SK-N-SH (cell line): ENCODE measurements around the gene STOML2. TPM values are rescaled to one million over a fixed set of nuclear protein-coding genes. Genes with fewer than 3 reads are reported as not detected.
A peak's percentile ranks its signal among the peaks of the same experiment; 100 is the strongest.

Experiments used
- CTCF ChIA-PET: fragments of 300-600, 350-600 bp; formaldehyde crosslinking; extraction: SDS; loops from one replicate; lab custom pipeline; 2021; lab: Yijun Ruan, JAX
- POLR2A ChIA-PET: fragments of 350-600 bp; sonication (Branson Sonifier 250); formaldehyde crosslinking; extraction: SDS; loops from one replicate; lab custom pipeline; 2020; ENCODE audit warnings: antibody characterized with exemption, inconsistent platforms; lab: Yijun Ruan, JAX
- DNase-seq: peaks from one replicate; pipeline ENCODE4 v3.0.0; 2012
- H2AFZ ChIP-seq: fragments of 200-600 bp; sonication (generic); 2 replicates; pipeline ENCODE4 v1.8.1; 2016; ENCODE audit warnings: antibody characterized with exemption, mild to moderate bottlenecking, low read depth
- H3F3A ChIP-seq: fragments of 200-600 bp; sonication (generic); replicated peaks from 2 replicates; pipeline ENCODE3; 2016; ENCODE audit warnings: antibody characterized with exemption, mild to moderate bottlenecking; ENCODE audit not compliant: insufficient read depth
- H3K27ac ChIP-seq, 2 experiments: fragments of 200-500 bp in 1 of 2; fragments of 200-600 bp in 1 of 2; sonication (Bioruptor generic) in 1 of 2; sonication (generic), shearing (Covaris generic) in 1 of 2; 2 replicates each; pipeline versions ENCODE4 v1.5.1 to v1.6.1; 2014 to 2016; ENCODE audit warnings: low read depth in 2 of 2, inconsistent platforms in 1 of 2, low read length in 1 of 2, mild to moderate bottlenecking in 1 of 2, mixed read lengths in 1 of 2
- H3K27me3 ChIP-seq: fragments of 200-600 bp; sonication (generic), shearing (Covaris generic); 2 replicates; pipeline ENCODE4 v1.6.1; 2016; ENCODE audit warnings: mixed run types; ENCODE audit not compliant: insufficient read depth
- H3K36me3 ChIP-seq, 2 experiments: fragments of 200-500 bp in 1 of 2; fragments of 200-600 bp in 1 of 2; sonication (Bioruptor generic) in 1 of 2; sonication (generic) in 1 of 2; replicated peaks in 1 of 2; 2 replicates each; pipeline versions ENCODE3 to v1.5.1; 2014 to 2016; ENCODE audit warnings: low read length in 1 of 2, mild to moderate bottlenecking in 1 of 2; ENCODE audit not compliant: insufficient read depth in 2 of 2, control insufficient read depth in 1 of 2
- H3K4me1 ChIP-seq, 2 experiments: fragments of 200-500 bp in 1 of 2; fragments of 200-600 bp in 1 of 2; sonication (Bioruptor generic) in 1 of 2; sonication (generic), shearing (Covaris generic) in 1 of 2; 2 replicates each; pipeline versions ENCODE4 v1.5.1 to v1.6.1; 2014 to 2016; ENCODE audit warnings: low read depth in 1 of 2, low read length in 1 of 2, mixed run types in 1 of 2; ENCODE audit not compliant: insufficient read depth in 2 of 2, control insufficient read depth in 1 of 2
- H3K4me2 ChIP-seq: fragments of 200-600 bp; sonication (generic), shearing (Covaris generic); 2 replicates; pipeline ENCODE4 v1.6.1; 2017; ENCODE audit warnings: mixed run types
- H3K4me3 ChIP-seq, 2 experiments: fragments of 200-500 bp in 1 of 2; fragments of 200-600 bp in 1 of 2; sonication (Bioruptor generic) in 1 of 2; sonication (generic), shearing (Covaris generic) in 1 of 2; 2 replicates each; pipeline versions ENCODE4 v1.5.1 to v1.8.1; 2014 to 2016; ENCODE audit warnings: low read depth in 2 of 2, inconsistent platforms in 1 of 2, low read length in 1 of 2, mild to moderate bottlenecking in 1 of 2, mixed read lengths in 1 of 2, moderate library complexity in 1 of 2
- H3K79me2 ChIP-seq: fragments of 200-600 bp; sonication (generic); 2 replicates; pipeline ENCODE4 v1.8.1; 2017; ENCODE audit warnings: mild to moderate bottlenecking; ENCODE audit not compliant: insufficient read depth
- H3K9ac ChIP-seq: fragments of 200-600 bp; sonication (generic); 2 replicates; pipeline ENCODE4 v1.6.1; 2017; ENCODE audit warnings: mixed run types
- H3K9me2 ChIP-seq: fragments of 200-600 bp; sonication (generic); 2 replicates; pipeline ENCODE4 v1.6.1; 2017; ENCODE audit warnings: mixed run types
- H3K9me3 ChIP-seq: fragments of 200-600 bp; sonication (generic); 2 replicates; pipeline ENCODE4 v1.6.1; 2017; ENCODE audit warnings: mixed run types, mild to moderate bottlenecking, moderate library complexity
- H4K20me1 ChIP-seq: fragments of 200-600 bp; sonication (generic); 2 replicates; pipeline ENCODE4 v1.6.1; 2017; ENCODE audit warnings: mild to moderate bottlenecking, mixed run types; ENCODE audit not compliant: insufficient read depth
- FOSL2 ChIP-seq: IDR thresholded peaks from 2 replicates; pipeline ENCODE4 v1.4.0; 2012; ENCODE audit warnings: low read depth, mild to moderate bottlenecking, moderate library complexity, borderline replicate concordance
- FOXJ3 ChIP-seq: sonication (generic); formaldehyde crosslinking; IDR thresholded peaks from 2 replicates; pipeline ENCODE4 v1.5.1; 2020; ENCODE audit warnings: mild to moderate bottlenecking, missing genetic modification reagents
- MXI1 ChIP-seq: IDR thresholded peaks from 2 replicates; pipeline ENCODE4 v1.6.1; 2012; ENCODE audit warnings: mild to moderate bottlenecking, low read depth, low read length, improper control_type of control experiment
- PBX3 ChIP-seq: IDR thresholded peaks from 2 replicates; pipeline ENCODE4; 2012
- RAD21 ChIP-seq: IDR thresholded peaks from 2 replicates; pipeline ENCODE4 v1.6.1; 2012; ENCODE audit warnings: mild to moderate bottlenecking, low read length
- RFX5 ChIP-seq: IDR thresholded peaks from 2 replicates; pipeline ENCODE4 v1.6.1; 2012; ENCODE audit warnings: mild to moderate bottlenecking, improper control_type of control experiment, low read length
- SIN3A ChIP-seq: IDR thresholded peaks from 2 replicates; pipeline ENCODE4 v1.6.1; 2012; ENCODE audit warnings: low read depth, mild to moderate bottlenecking, low read length, moderate library complexity, borderline replicate concordance
- TCF12 ChIP-seq: IDR thresholded peaks from 2 replicates; pipeline ENCODE4 v1.4.0; 2012
- USF1 ChIP-seq: IDR thresholded peaks from 2 replicates; pipeline ENCODE4 v1.4.0; 2012; ENCODE audit warnings: low read depth, borderline replicate concordance
- WGBS: methylation state at CpG from one replicate; pipeline ENCODE4 v1.1.6; 2017; ENCODE audit warnings: low lambda C conversion rate; 5-methylcytosine and 5-hydroxymethylcytosine counted together
- polyA plus RNA-seq, 3 experiments: library from polyadenylated mRNA; depleted of rRNA; stranded (reverse); fragments of >200 nt; gene quantifications; 2 replicates each; pipeline ENCODE4 v1.2.3, GENCODE V29; 2012

The STOML2 gene
- polyA plus RNA-seq, 1 of the 3 experiments (the other 2 are of a cell fraction), result 232 TPM

GRCh38 chr9:35112257-35113020, 9.5 kb upstream of the STOML2 start:
- WGBS, result 84% methylated on average over 3 of the region's 3 CpGs
- TF ChIP-seq FOXJ3 (CRISPR knock-in tag), result no peak
- peak; percentile 42; the same call in 1 of the 2 replicates for TF ChIP-seq FOSL2
- no peak overlapping the region for H2AFZ ChIP-seq

GRCh38 chr9:35111001-35111933, 8.3 kb upstream of the STOML2 start:
- peaks cover 65% of the 10 kb centered on the region for H3K79me2 ChIP-seq
- H3K4me2 ChIP-seq, result peak overlapping the region; percentile 99
- peaks cover 19% of the 10 kb centered on the region; the same call in 1 of the 2 replicates for H4K20me1 ChIP-seq
- ChIA-PET CTCF (interaction anchor here (0.8 to 3.2 kb wide), 8 partner anchors 8 to 365 kb away, joined by 3 to 15 read pairs (median 4); partner anchors contain the start of genes PIGO and STOML2), POLR2A (interaction anchor here (1.0 to 2.0 kb wide), 4 partner anchors 8 to 378 kb away, joined by 3 to 14 read pairs (median 8); partner anchors contain the start of genes RUSC2, STOML2, UNC13B and VCP)
- H3K27ac ChIP-seq, result peak overlapping the region; percentile 75 to 97
- peaks cover 20 to 27% of the 10 kb centered on the region in 2 experiments for H3K36me3 ChIP-seq
- peaks cover 35% of the 10 kb centered on the region for H3F3A ChIP-seq
- 2% methylated on average over 20 of the region's 57 CpGs for WGBS
- peaks cover 35 to 42% of the 10 kb centered on the region in 2 experiments for H3K4me1 ChIP-seq
- peak overlapping the region; percentile 90 for H3K9ac ChIP-seq
- peak; percentile 96 for DNase-seq
- peak overlapping the region; percentile 92 to 95 for H3K4me3 ChIP-seq
- H3K9me2 ChIP-seq, result no peaks in the 10 kb centered on the region
- TF ChIP-seq RAD21, result no peak
- TF ChIP-seq MXI1, result peak; percentile 57
- TF ChIP-seq SIN3A, result peak; percentile 85; the same call in 1 of the 2 replicates
- TF ChIP-seq RFX5, result peak; percentile 40; the same call in 1 of the 2 replicates
- TF ChIP-seq FOSL2, result peak; percentile 54; the same call in 1 of the 2 replicates
- no peak for TF ChIP-seq TCF12
- TF ChIP-seq PBX3, result peak; percentile 49
- peak; percentile 30; the same call in 1 of the 2 replicates for TF ChIP-seq USF1
- TF ChIP-seq, all 33 proteins: peak for 6
- Histone ChIP-seq H3K27me3 (no peaks in the 10 kb centered on the region), H3K9me3 (no peaks in the 10 kb centered on the region), H2AFZ (no peak overlapping the region; the same call in 1 of the 2 replicates)

More at GRCh38 chr9:35112257-35113020, 9.5 kb upstream of the STOML2 start:
- POLR2A ChIA-PET, result interaction anchor here (1.0 to 2.0 kb wide), 3 partner anchors 9 to 377 kb away, joined by 4 to 14 read pairs (median 11); partner anchors contain the start of genes RUSC2, STOML2 and VCP
- peak overlapping the region; percentile 75 to 97 for H3K27ac ChIP-seq
- H3K27me3 ChIP-seq, result no peaks in the 10 kb centered on the region
- CTCF ChIA-PET, result interaction anchor here (0.9 to 2.8 kb wide), 5 partner anchors 16 to 227 kb away, joined by 3 to 15 read pairs (median 3); partner anchors contain the start of gene PIGO
- peaks cover 11 to 17% of the 10 kb centered on the region in 2 experiments for H3K36me3 ChIP-seq
- H4K20me1 ChIP-seq, result peaks cover 19% of the 10 kb centered on the region; the same call in 1 of the 2 replicates
- no peaks in the 10 kb centered on the region for H3K9me3 ChIP-seq
- H3K79me2 ChIP-seq, result peaks cover 63% of the 10 kb centered on the region
- peak overlapping the region; percentile 78 for H3K4me2 ChIP-seq
- H3K9ac ChIP-seq, result peak overlapping the region; percentile 60
- no peak for DNase-seq
- peak overlapping the region; percentile 34 to 62; a peak in 3 of 4 replicates for H3K4me3 ChIP-seq
- peaks cover 35 to 45% of the 10 kb centered on the region in 2 experiments for H3K4me1 ChIP-seq
- H3K9me2 ChIP-seq, result no peaks in the 10 kb centered on the region
- H3F3A ChIP-seq, result peaks cover 42% of the 10 kb centered on the region
